H9 (cell line): ENCODE data around the gene PYGB. TPM values are rescaled to one million over a fixed set of nuclear protein-coding genes. Genes with fewer than 3 reads are reported as not detected.
A peak's percentile ranks its signal among the peaks of the same experiment; 100 is the strongest.

Experiments used
- DNase-seq: peaks from one replicate; pipeline ENCODE4 v3.0.0-alpha.2; 2017
- H2AFZ ChIP-seq: one replicate; pipeline ENCODE4 v1.6.1; 2013; ENCODE audit warnings: mild to moderate bottlenecking, low read length, control low read depth, moderate library complexity
- H2AK5ac ChIP-seq: 2 replicates; pipeline ENCODE4 v1.6.1; 2013; ENCODE audit warnings: low read length, control low read depth, mixed read lengths; ENCODE audit not compliant: insufficient read length
- H2BK120ac ChIP-seq: one replicate; pipeline ENCODE4 v1.6.1; 2013; ENCODE audit warnings: low read depth, mild to moderate bottlenecking, low read length, control low read depth, inconsistent platforms; ENCODE audit not compliant: poor library complexity, severe bottlenecking
- H2BK12ac ChIP-seq: 2 replicates; pipeline ENCODE4 v1.6.1; 2013; ENCODE audit warnings: low read length, control low read depth, mixed read lengths, low read depth; ENCODE audit not compliant: insufficient read length
- H2BK15ac ChIP-seq: 2 replicates; pipeline ENCODE4 v1.6.1; 2013; ENCODE audit warnings: low read depth, low read length, control low read depth
- H2BK20ac ChIP-seq: one replicate; pipeline ENCODE4 v1.6.1; 2013; ENCODE audit warnings: low read depth, mild to moderate bottlenecking, low read length, control low read depth, inconsistent platforms; ENCODE audit not compliant: poor library complexity, severe bottlenecking
- H2BK5ac ChIP-seq: 2 replicates; pipeline ENCODE4 v1.6.1; 2013; ENCODE audit warnings: low read length, control low read depth, mixed read lengths; ENCODE audit not compliant: insufficient read length
- H3K14ac ChIP-seq: 2 replicates; pipeline ENCODE4 v1.6.1; 2013; ENCODE audit warnings: low read length, control low read depth; ENCODE audit not compliant: insufficient read depth
- H3K18ac ChIP-seq: 2 replicates; pipeline ENCODE4 v1.6.1; 2013; ENCODE audit warnings: low read depth, mild to moderate bottlenecking, mixed read lengths, low read length, control low read depth; ENCODE audit not compliant: insufficient read length
- H3K23ac ChIP-seq: 2 replicates; pipeline ENCODE4 v1.6.1; 2013; ENCODE audit warnings: low read length, control low read depth, mixed read lengths, low read depth; ENCODE audit not compliant: insufficient read length
- H3K23me2 ChIP-seq: 2 replicates; pipeline ENCODE4 v1.6.1; 2013; ENCODE audit warnings: low read depth, mild to moderate bottlenecking, mixed read lengths, low read length, control low read depth; ENCODE audit not compliant: insufficient read length, poor library complexity, severe bottlenecking
- H3K27ac ChIP-seq: 2 replicates; pipeline ENCODE4 v1.5.1; 2013; ENCODE audit warnings: low read length, control low read depth, mixed read lengths, low read depth; ENCODE audit not compliant: insufficient read length
- H3K27me3 ChIP-seq: 2 replicates; pipeline ENCODE4 v1.6.1; 2013; ENCODE audit warnings: low read length, control low read depth, inconsistent platforms; ENCODE audit not compliant: insufficient read depth
- H3K4ac ChIP-seq: 2 replicates; pipeline ENCODE4 v1.6.1; 2013; ENCODE audit warnings: low read depth, mild to moderate bottlenecking, control low read depth, inconsistent platforms, low read length, moderate library complexity
- H3K4me1 ChIP-seq: 2 replicates; pipeline ENCODE4 v1.6.1; 2013; ENCODE audit warnings: low read length, control low read depth, inconsistent platforms; ENCODE audit not compliant: insufficient read depth
- H3K4me2 ChIP-seq: 2 replicates; pipeline ENCODE4 v1.6.1; 2013; ENCODE audit warnings: low read length, control low read depth, mixed read lengths; ENCODE audit not compliant: insufficient read length, insufficient read depth
- H3K56ac ChIP-seq: 2 replicates; pipeline ENCODE4 v1.6.1; 2013; ENCODE audit warnings: low read depth, mild to moderate bottlenecking, mixed read lengths, low read length, control low read depth; ENCODE audit not compliant: insufficient read length
- H3K79me1 ChIP-seq: 2 replicates; pipeline ENCODE4 v1.6.1; 2013; ENCODE audit warnings: low read depth, mild to moderate bottlenecking, moderate library complexity, low read length, control low read depth, inconsistent platforms; ENCODE audit not compliant: insufficient read depth, poor library complexity, severe bottlenecking
- H3K79me2 ChIP-seq: 2 replicates; pipeline ENCODE4 v1.6.1; 2013; ENCODE audit warnings: low read length, control low read depth, inconsistent platforms; ENCODE audit not compliant: insufficient read depth
- H3K9ac ChIP-seq: 2 replicates; pipeline ENCODE4 v1.6.1; 2013; ENCODE audit warnings: low read length, control low read depth, mixed read lengths; ENCODE audit not compliant: insufficient read length; ENCODE audit errors: extremely low read depth
- H3K9me3 ChIP-seq: one replicate; pipeline ENCODE4 v1.6.1; 2013; ENCODE audit warnings: low read depth, low read length, inconsistent platforms; ENCODE audit not compliant: control insufficient read depth
- H3T11ph ChIP-seq: one replicate; pipeline ENCODE4 v1.6.1; 2013; ENCODE audit warnings: mild to moderate bottlenecking, low read length, control low read depth, inconsistent platforms
- H4K20me1 ChIP-seq: one replicate; pipeline ENCODE4 v1.6.1; 2013; ENCODE audit not compliant: control insufficient read depth, insufficient read length, insufficient read depth
- H4K5ac ChIP-seq: 2 replicates; pipeline ENCODE4 v1.6.1; 2013; ENCODE audit warnings: low read depth, mild to moderate bottlenecking, mixed read lengths, low read length, control low read depth; ENCODE audit not compliant: insufficient read length
- H4K8ac ChIP-seq: replicated peaks from 2 replicates; pipeline ENCODE4 v1.6.1; 2013; ENCODE audit warnings: low read length, control low read depth, mixed read lengths, low read depth; ENCODE audit not compliant: insufficient read length
- H4K91ac ChIP-seq: 2 replicates; pipeline ENCODE4 v1.6.1; 2013; ENCODE audit warnings: low read depth, mild to moderate bottlenecking, moderate library complexity, mixed read lengths, low read length, control low read depth; ENCODE audit not compliant: insufficient read length
- H3K27ac Mint-ChIP-seq, 3 experiments: 2 replicates in 2 of 3; 3 replicates in 1 of 3; pipeline ENCODE4 v1.8.0; 2020 to 2021; ENCODE audit warnings: mixed read lengths in 3 of 3, mild to moderate bottlenecking in 1 of 3, moderate library complexity in 1 of 3
- H3K27me3 Mint-ChIP-seq: 2 replicates; pipeline ENCODE4 v1.8.0; 2021; ENCODE audit warnings: low read depth, mild to moderate bottlenecking, moderate library complexity, mixed read lengths
- H3K36me3 Mint-ChIP-seq, 3 experiments: 2 replicates in 2 of 3; 3 replicates in 1 of 3; pipeline ENCODE4 v1.8.0; 2020 to 2021; ENCODE audit warnings: low read depth in 3 of 3, mixed read lengths in 3 of 3; ENCODE audit not compliant: insufficient read depth in 1 of 3
- H3K4me1 Mint-ChIP-seq, 2 experiments: 2 replicates each; pipeline ENCODE4 v1.8.0; 2020; ENCODE audit warnings: mixed read lengths in 2 of 2
- H3K4me3 Mint-ChIP-seq, 2 experiments: 2 replicates in 1 of 2; 3 replicates in 1 of 2; pipeline ENCODE4 v1.8.0; 2020 to 2021; ENCODE audit warnings: mild to moderate bottlenecking in 2 of 2, mixed read lengths in 2 of 2, moderate library complexity in 1 of 2
- H3K9me3 Mint-ChIP-seq, 2 experiments: 2 replicates in 1 of 2; 3 replicates in 1 of 2; pipeline ENCODE4 v1.8.0; 2020; ENCODE audit warnings: mild to moderate bottlenecking in 2 of 2, mixed read lengths in 2 of 2, moderate library complexity in 1 of 2
- WGBS: extraction: QIAGEN DNeasy Blood & Tissue Kit; methylation state at CpG from one replicate; pipeline ENCODE4 v1.1.7; 2013; ENCODE audit warnings: missing lambda C conversion rate, low lambda C conversion rate, mixed read lengths; ENCODE audit not compliant: insufficient read length; ENCODE audit errors: extremely low coverage; 5-methylcytosine and 5-hydroxymethylcytosine counted together
- total RNA-seq: library from RNA; stranded (reverse); gene quantifications from 2 replicates; pipeline ENCODE4 v1.2.1, GENCODE V29; 2021
- TF ChIP-seq, protein P1 (sequence below): fragments of 200-600 bp; sonication (generic); conservative IDR thresholded peaks from 3 replicates; pipeline ENCODE4 v1.8.0; 2021; ENCODE audit warnings: antibody characterized with exemption, mild to moderate bottlenecking

Gene PYGB
- total RNA-seq, 1 experiment from 2014 or later: 46.9 TPM

DNA sequence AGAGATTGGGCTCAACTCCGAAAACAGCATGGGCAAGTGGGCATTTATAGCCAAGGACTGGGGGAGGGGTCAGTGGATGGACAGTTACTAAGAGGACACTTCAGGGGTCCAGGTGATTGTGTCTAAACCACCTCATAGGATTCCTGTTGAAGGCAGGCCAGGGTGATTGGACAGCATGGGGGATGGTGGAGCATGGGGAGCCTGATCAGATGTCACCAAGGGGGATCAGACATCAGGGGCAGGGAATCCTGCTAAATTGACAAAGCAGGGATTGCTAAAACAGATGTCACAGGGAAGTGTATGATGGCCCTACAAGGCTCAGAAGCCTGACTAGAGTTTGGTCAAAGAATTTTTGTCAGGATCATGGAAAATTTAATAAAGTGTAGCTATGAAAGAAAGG, 2.4 kb upstream of the PYGB start:
- Histone ChIP-seq H3K23ac (no peak overlapping the region), H4K20me1 (no peaks in the 10 kb centered on the region), H3K27me3 (no peaks in the 10 kb centered on the region; the same call in 1 of the 2 replicates), H3K23me2 (peaks cover 6% of the 10 kb centered on the region), H3K9ac (no peak overlapping the region), H2AFZ (no peak overlapping the region), H2BK15ac (no peak overlapping the region), H2BK20ac (no peak overlapping the region), H2BK5ac (no peak overlapping the region), H3K56ac (no peak overlapping the region), H3K9me3 (no peaks in the 10 kb centered on the region), H3K4me2 (no peak overlapping the region), H3K18ac (no peak overlapping the region), H4K5ac (no peak overlapping the region), H3T11ph (no peak overlapping the region), H2BK12ac (no peak overlapping the region), H2BK120ac (no peak overlapping the region), H3K4ac (no peak overlapping the region), H4K8ac (no peak overlapping the region), H3K27ac (no peak overlapping the region), H3K4me1 (no peaks in the 10 kb centered on the region), H3K79me1 (no peaks in the 10 kb centered on the region), H2AK5ac (no peak overlapping the region), H3K79me2 (peaks cover 5% of the 10 kb centered on the region; the same call in 1 of the 2 replicates), H4K91ac (no peak overlapping the region), H3K14ac (no peak overlapping the region)
- peak overlapping the region in 1 of 3 experiments; percentile 6; a peak in 3 of 7 replicates for H3K27ac Mint-ChIP-seq
- no peak overlapping the region for H3K4me3 Mint-ChIP-seq
- TF ChIP-seq, protein P1, sequence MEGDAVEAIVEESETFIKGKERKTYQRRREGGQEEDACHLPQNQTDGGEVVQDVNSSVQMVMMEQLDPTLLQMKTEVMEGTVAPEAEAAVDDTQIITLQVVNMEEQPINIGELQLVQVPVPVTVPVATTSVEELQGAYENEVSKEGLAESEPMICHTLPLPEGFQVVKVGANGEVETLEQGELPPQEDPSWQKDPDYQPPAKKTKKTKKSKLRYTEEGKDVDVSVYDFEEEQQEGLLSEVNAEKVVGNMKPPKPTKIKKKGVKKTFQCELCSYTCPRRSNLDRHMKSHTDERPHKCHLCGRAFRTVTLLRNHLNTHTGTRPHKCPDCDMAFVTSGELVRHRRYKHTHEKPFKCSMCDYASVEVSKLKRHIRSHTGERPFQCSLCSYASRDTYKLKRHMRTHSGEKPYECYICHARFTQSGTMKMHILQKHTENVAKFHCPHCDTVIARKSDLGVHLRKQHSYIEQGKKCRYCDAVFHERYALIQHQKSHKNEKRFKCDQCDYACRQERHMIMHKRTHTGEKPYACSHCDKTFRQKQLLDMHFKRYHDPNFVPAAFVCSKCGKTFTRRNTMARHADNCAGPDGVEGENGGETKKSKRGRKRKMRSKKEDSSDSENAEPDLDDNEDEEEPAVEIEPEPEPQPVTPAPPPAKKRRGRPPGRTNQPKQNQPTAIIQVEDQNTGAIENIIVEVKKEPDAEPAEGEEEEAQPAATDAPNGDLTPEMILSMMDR: no peak
- H3K4me1 Mint-ChIP-seq: peaks cover 48 to 51% of the 10 kb centered on the region in 2 experiments
- no CpG with 5 or more reads among the region's 1 CpG for WGBS
- peaks cover 0 to 6% (median under 1%) of the 10 kb centered on the region in 3 experiments; a peak in 2 of 7 replicates for H3K36me3 Mint-ChIP-seq
- peaks cover 2 to 6% of the 10 kb centered on the region in 2 experiments; a peak in 3 of 5 replicates for H3K9me3 Mint-ChIP-seq
- peaks cover 14% of the 10 kb centered on the region for H3K27me3 Mint-ChIP-seq
- DNase-seq: peak; percentile 17
